Neutrophil (primary cell): Measurements from ENCODE around the gene DCDC2.

Experiments used
- H3K27ac ChIP-seq: fragments of 200-600 bp; sonication (generic); 2 replicates; pipeline ENCODE4 v1.5.1; 2016; ENCODE audit warnings: mild to moderate bottlenecking, moderate library complexity
- H3K27me3 ChIP-seq: fragments of 200-600 bp; sonication (generic); 2 replicates; pipeline ENCODE4 v1.6.0; 2016; ENCODE audit warnings: mild to moderate bottlenecking
- H3K36me3 ChIP-seq: fragments of 200-600 bp; sonication (generic); 2 replicates; pipeline ENCODE4 v1.5.1; 2017
- H3K4me1 ChIP-seq, 2 experiments: fragments of 200-600 bp in 1 of 2; sonication (generic) in 1 of 2; 1 replicate in 1 of 2; 2 replicates in 1 of 2; pipeline versions ENCODE4 v1.5.1 to v1.6.1; 2013 to 2016; ENCODE audit warnings: low read depth in 1 of 2, low read length in 1 of 2, mild to moderate bottlenecking in 1 of 2, moderate library complexity in 1 of 2; ENCODE audit not compliant: control insufficient read depth in 1 of 2, insufficient read depth in 1 of 2
- H3K4me3 ChIP-seq, 2 experiments: fragments of 200-600 bp in 1 of 2; sonication (generic) in 1 of 2; 1 replicate in 1 of 2; 2 replicates in 1 of 2; pipeline ENCODE4 v1.5.1; 2013 to 2016; ENCODE audit warnings: low read depth in 1 of 2, low read length in 1 of 2, mild to moderate bottlenecking in 1 of 2, moderate library complexity in 1 of 2
- H3K9me3 ChIP-seq: fragments of 200-600 bp; sonication (generic); 2 replicates; pipeline ENCODE4 v1.5.1; 2016
- TF ChIP-seq, protein P1 (sequence below): fragments of 200-600 bp; sonication (generic); IDR thresholded peaks from 2 replicates; pipeline ENCODE4 v1.5.1; 2016; ENCODE audit warnings: antibody characterized with exemption

Gene DCDC2

GRCh38 chr6:24225838-24226237, 132.0 kb downstream of the DCDC2 start:
- Histone ChIP-seq H3K4me1 (no peaks in the 10 kb centered on the region), H3K27ac (no peak overlapping the region), H3K27me3 (no peaks in the 10 kb centered on the region), H3K36me3 (no peaks in the 10 kb centered on the region), H3K9me3 (no peaks in the 10 kb centered on the region), H3K4me3 (no peak overlapping the region)
- TF ChIP-seq, protein P1, sequence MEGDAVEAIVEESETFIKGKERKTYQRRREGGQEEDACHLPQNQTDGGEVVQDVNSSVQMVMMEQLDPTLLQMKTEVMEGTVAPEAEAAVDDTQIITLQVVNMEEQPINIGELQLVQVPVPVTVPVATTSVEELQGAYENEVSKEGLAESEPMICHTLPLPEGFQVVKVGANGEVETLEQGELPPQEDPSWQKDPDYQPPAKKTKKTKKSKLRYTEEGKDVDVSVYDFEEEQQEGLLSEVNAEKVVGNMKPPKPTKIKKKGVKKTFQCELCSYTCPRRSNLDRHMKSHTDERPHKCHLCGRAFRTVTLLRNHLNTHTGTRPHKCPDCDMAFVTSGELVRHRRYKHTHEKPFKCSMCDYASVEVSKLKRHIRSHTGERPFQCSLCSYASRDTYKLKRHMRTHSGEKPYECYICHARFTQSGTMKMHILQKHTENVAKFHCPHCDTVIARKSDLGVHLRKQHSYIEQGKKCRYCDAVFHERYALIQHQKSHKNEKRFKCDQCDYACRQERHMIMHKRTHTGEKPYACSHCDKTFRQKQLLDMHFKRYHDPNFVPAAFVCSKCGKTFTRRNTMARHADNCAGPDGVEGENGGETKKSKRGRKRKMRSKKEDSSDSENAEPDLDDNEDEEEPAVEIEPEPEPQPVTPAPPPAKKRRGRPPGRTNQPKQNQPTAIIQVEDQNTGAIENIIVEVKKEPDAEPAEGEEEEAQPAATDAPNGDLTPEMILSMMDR: no peak

DNA sequence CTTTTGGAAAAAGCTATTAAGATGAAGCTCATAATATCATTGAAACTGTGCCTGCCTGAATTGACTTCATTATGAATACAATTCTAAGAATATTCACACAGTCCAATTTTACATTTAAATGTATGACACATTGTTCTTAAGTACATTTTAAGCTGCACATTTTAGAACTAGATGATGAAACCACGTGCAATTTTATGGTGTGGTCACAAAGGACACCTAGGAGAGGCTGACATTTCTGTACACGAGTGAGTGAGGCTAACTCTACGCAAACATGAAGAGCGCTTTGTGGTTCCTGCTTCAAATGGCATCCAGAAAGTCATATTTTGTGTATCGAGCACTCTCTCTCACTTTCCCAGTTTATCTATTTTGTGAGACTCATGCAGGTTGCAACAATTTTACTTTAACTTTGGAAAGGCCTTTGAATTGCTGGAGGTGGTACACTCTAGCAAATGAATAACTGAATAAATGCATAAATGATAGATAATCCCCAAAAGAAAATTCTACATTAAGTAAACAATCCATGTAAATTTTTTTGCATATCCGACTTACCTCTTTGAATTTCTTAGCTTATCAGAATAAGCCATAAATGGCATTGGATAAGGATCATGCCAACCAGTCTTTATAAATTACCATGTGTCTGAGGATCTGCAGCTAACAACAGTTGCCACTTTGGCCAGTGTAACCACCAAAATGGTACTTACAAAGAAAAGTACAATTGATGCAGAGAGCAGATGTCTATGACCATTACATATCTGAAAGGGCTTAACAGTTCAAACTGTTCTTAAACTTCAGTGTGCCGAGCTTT, 134.5 kb downstream of the DCDC2 start:
- Histone ChIP-seq H3K9me3 (no peaks in the 10 kb centered on the region), H3K4me3 (no peak overlapping the region), H3K4me1 (no peaks in the 10 kb centered on the region), H3K36me3 (no peaks in the 10 kb centered on the region), H3K27ac (no peak overlapping the region), H3K27me3 (no peaks in the 10 kb centered on the region)
- TF ChIP-seq, protein P1: no peak

DNA sequence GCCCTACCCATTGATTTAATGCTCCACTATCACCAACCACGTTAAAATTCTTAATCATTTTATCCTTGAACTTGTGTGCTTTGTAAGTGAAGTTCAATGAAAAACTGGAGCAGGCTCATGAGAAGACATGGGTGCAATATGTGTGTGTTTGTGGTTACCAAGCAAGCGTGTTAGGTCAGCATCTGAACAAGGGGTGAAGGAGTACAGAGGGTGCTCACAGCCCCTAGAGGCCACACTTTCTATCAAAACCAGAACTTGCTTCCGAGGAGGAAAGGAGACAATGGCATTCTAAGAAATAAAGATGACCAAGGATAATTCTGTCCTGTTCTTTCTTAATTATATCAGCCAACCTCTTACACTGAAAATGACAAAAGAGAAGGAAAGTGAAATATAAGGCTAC, 138.2 kb downstream of the DCDC2 start:
- H3K36me3 ChIP-seq: no peaks in the 10 kb centered on the region
- H3K27me3 ChIP-seq: no peaks in the 10 kb centered on the region
- TF ChIP-seq, protein P1: no peak
- H3K9me3 ChIP-seq: no peaks in the 10 kb centered on the region
- H3K4me3 ChIP-seq: no peak overlapping the region
- no peaks in the 10 kb centered on the region for H3K4me1 ChIP-seq
- no peak overlapping the region for H3K27ac ChIP-seq

- H3K27me3 ChIP-seq: no peaks in the 10 kb centered on the region
- H3K9me3 ChIP-seq: no peaks in the 10 kb centered on the region
- no peak overlapping the region for H3K4me3 ChIP-seq
- H3K27ac ChIP-seq: no peak overlapping the region
- TF ChIP-seq, protein P1: no peak
- H3K4me1 ChIP-seq: no peaks in the 10 kb centered on the region
- H3K36me3 ChIP-seq: no peaks in the 10 kb centered on the region
Measured at GRCh38 chr6:24214984-24215383, 142.9 kb downstream of the DCDC2 start.

GRCh38 chr6:24207413-24207812, 150.4 kb downstream of the DCDC2 start:
- Histone ChIP-seq H3K4me1 (no peaks in the 10 kb centered on the region), H3K9me3 (no peaks in the 10 kb centered on the region), H3K27ac (no peak overlapping the region), H3K4me3 (no peak overlapping the region), H3K36me3 (no peaks in the 10 kb centered on the region), H3K27me3 (no peaks in the 10 kb centered on the region)
- TF ChIP-seq, protein P1: no peak
